ENCODE data around the gene CALN1.

Gene CALN1

GRCh38 chr7:71793251-71793650, 618.9 kb downstream of the CALN1 start:
- DNase-seq (ENCODE audit: low spot score) = no peak

GRCh38 chr7:71787513-71787912, 624.6 kb downstream of the CALN1 start:
- DNase-seq (ENCODE audit: low spot score) = no peak

- no peak for DNase-seq (ENCODE audit: low spot score)
These were observed 626.9 kb downstream of the CALN1 start for GRCh38 chr7:71785216-71785615.

- DNase-seq (ENCODE audit: low spot score) = no peak
These were observed 627.4 kb downstream of the CALN1 start for GRCh38 chr7:71784781-71785180.

- DNase-seq (ENCODE audit: low spot score) = no peak
These were observed 628.0 kb downstream of the CALN1 start for GRCh38 chr7:71784180-71784579.

- DNase-seq (ENCODE audit: low spot score) = no peak
These were observed 628.4 kb downstream of the CALN1 start for GRCh38 chr7:71783779-71784178.

- DNase-seq (ENCODE audit: low spot score) = no peak
These were observed 630.1 kb downstream of the CALN1 start for GRCh38 chr7:71782051-71782450.

- DNase-seq (ENCODE audit: low spot score) = no peak
These were observed 631.9 kb downstream of the CALN1 start for GRCh38 chr7:71780282-71780681.

- no peak for DNase-seq (ENCODE audit: low spot score)
These were observed 634.9 kb downstream of the CALN1 start for GRCh38 chr7:71777278-71777677.

GRCh38 chr7:71776726-71777125, 635.4 kb downstream of the CALN1 start:
- no peak for DNase-seq (ENCODE audit: low spot score)

GRCh38 chr7:71775648-71776047, 636.5 kb downstream of the CALN1 start:
- DNase-seq (ENCODE audit: low spot score) = no peak

GRCh38 chr7:71772779-71773178, 639.4 kb downstream of the CALN1 start:
- no peak for DNase-seq (ENCODE audit: low spot score)

GRCh38 chr7:71770269-71770907, 641.8 kb downstream of the CALN1 start:
- no peak for DNase-seq (ENCODE audit: low spot score)

- DNase-seq (ENCODE audit: low spot score) = no peak
These were observed 642.8 kb downstream of the CALN1 start for GRCh38 chr7:71769326-71769725.

- no peak for DNase-seq (ENCODE audit: low spot score)
These were observed 643.7 kb downstream of the CALN1 start for GRCh38 chr7:71768450-71768849.

GRCh38 chr7:71766016-71766415, 646.1 kb downstream of the CALN1 start:
- no peak for DNase-seq (ENCODE audit: low spot score)

GRCh38 chr7:71761336-71761735, 650.8 kb downstream of the CALN1 start:
- no peak for DNase-seq (ENCODE audit: low spot score)

- no peak for DNase-seq (ENCODE audit: low spot score)
These were observed 657.3 kb downstream of the CALN1 start for GRCh38 chr7:71754828-71755227.

- DNase-seq (ENCODE audit: low spot score) = no peak
These were observed 658.0 kb downstream of the CALN1 start for GRCh38 chr7:71753956-71754664.

GRCh38 chr7:71753236-71753635, 658.9 kb downstream of the CALN1 start:
- no peak for DNase-seq (ENCODE audit: low spot score)

GRCh38 chr7:71752171-71752935, 659.8 kb downstream of the CALN1 start:
- peak; percentile 23 for DNase-seq (ENCODE audit: low spot score)

- DNase-seq (ENCODE audit: low spot score) = no peak
These were observed 661.8 kb downstream of the CALN1 start for GRCh38 chr7:71750290-71750689.

- DNase-seq (ENCODE audit: low spot score) = no peak
These were observed 666.1 kb downstream of the CALN1 start for GRCh38 chr7:71746006-71746405.

All from kidney tubule cell (primary cell).